Erythroblast (primary cell): ENCODE results near the gene LHX6.

Experiments
- GATA1 ChIP-seq: IDR thresholded peaks from 2 replicates; pipeline ENCODE4 v1.6.1; 2011; ENCODE audit warnings: low read depth, mild to moderate bottlenecking, control low read depth, low read length, moderate library complexity
- POLR2A ChIP-seq: IDR thresholded peaks from 2 replicates; pipeline ENCODE4 v1.6.1; 2011; ENCODE audit warnings: mild to moderate bottlenecking, low read length

GRCh38 chr9:122201641-122202040 lies 27.1 kb downstream of the LHX6 start:
- TF ChIP-seq POLR2A = no peak
- no peak for TF ChIP-seq GATA1
